Measurements from ENCODE around the gene ANGEL1. TPM values are rescaled to one million over a fixed set of nuclear protein-coding genes. Genes with fewer than 3 reads are reported as not detected.

Gene ANGEL1
- total and polyA plus RNA-seq, 2 experiments from 2014 or later = 29.4 to 39.4 TPM

DNA sequence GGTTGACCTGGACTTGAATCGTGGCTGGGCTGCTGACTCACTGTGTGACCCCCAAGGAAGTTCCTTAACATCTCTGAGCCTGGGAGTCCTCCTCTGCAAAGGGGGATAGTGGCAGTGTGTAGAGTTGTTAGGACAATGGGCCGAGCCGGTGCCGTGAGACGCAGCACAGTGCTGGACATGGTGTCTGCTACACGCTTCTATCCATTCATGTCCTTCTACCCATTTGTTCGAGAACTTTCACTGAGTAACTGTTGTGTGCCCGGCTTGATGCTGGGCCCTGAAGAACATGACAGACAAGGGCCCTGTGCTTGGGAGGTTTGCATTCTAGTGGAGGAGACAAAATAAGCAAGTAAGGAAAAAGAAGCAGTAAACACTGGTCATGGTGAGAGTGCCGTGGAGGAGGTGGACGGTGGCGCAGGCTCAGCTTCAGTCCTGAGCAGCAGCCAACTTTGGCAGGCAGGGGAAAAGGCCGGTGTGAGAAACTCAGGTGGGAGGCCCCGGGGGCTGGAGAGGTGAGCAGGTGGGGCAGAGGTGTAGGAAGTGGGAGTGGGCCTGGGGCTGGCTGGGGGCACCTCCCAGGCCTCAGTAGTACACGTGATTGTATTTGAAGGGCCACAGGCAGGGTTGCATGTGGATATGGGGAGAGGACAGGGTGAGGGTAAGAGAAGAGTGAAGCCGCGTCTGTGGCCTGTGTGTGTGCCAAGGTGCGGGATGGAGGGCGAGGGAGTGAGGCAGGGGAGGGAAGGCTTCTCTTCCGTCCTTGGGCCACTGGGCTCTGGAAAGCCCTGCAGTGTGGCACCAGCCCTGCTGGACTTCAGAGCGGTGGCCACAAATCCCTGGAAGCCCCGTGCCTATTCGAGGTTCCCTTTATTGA, 37.6 kb downstream of the ANGEL1 start:
- H3K27me3 ChIP-seq = no peaks in the 10 kb centered on the region
- no peak overlapping the region for H3K4me3 ChIP-seq
- no peaks in the 10 kb centered on the region for H3K9me3 ChIP-seq (ENCODE audit: low read depth)
- H3K4me1 ChIP-seq (ENCODE audit: low read depth) = peaks cover 18% of the 10 kb centered on the region
- DNase-seq (ENCODE audit: low read depth in 1 of 2, low spot score in 1 of 2) = no peak
- no peak overlapping the region for H3K27ac ChIP-seq
- TF ChIP-seq, protein P1, sequence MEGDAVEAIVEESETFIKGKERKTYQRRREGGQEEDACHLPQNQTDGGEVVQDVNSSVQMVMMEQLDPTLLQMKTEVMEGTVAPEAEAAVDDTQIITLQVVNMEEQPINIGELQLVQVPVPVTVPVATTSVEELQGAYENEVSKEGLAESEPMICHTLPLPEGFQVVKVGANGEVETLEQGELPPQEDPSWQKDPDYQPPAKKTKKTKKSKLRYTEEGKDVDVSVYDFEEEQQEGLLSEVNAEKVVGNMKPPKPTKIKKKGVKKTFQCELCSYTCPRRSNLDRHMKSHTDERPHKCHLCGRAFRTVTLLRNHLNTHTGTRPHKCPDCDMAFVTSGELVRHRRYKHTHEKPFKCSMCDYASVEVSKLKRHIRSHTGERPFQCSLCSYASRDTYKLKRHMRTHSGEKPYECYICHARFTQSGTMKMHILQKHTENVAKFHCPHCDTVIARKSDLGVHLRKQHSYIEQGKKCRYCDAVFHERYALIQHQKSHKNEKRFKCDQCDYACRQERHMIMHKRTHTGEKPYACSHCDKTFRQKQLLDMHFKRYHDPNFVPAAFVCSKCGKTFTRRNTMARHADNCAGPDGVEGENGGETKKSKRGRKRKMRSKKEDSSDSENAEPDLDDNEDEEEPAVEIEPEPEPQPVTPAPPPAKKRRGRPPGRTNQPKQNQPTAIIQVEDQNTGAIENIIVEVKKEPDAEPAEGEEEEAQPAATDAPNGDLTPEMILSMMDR (IDR thresholded peaks at IDR 0.05; ENCODE audit: low read depth, low read length) = no peak
- H3K36me3 ChIP-seq = no peaks in the 10 kb centered on the region

DNA sequence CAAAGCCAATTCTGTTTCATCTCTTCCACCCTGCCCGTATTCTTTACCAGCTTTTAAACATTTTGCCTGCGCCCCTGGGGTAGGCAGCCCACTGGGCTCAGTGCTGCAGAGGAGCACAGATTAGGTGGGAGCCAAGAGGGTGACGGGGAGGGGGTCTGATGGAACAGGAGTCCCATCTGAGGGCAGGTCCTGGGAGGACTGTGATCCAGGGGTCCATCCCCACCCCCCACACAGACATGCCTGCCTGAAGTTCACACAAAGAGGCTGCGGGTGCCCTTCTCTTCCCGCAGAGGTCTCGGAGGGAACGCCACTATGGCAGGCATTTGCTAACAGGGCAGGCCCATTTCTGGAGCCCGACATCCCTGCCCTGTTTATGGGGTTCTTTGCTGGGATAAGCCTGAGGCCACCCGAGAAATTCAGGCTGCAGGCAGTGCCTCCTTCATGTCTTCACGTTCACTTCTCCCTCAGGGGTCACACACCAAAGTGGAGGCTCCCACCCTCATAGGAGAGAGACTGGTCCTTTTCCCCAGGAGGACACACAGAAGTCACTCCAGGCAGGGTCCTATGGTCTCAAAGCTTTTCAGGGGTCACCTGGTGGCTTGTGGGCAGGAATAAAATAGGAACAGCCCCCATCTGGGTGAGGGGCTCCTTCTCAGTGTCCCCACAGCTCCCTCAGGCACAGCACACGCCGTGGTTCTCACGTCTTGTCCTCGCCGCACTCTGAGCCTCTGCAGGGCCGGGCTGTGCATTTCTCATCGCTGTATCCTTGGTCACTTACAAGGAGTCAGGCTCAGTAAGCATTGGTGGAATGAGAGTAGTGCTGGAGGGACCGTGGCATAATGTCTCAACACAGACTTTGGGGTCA, 38.5 kb downstream of the ANGEL1 start:
- TF ChIP-seq, protein P1 (IDR thresholded peaks at IDR 0.05; ENCODE audit: low read depth, low read length) = no peak
- no peaks in the 10 kb centered on the region for H3K36me3 ChIP-seq
- H3K27ac ChIP-seq = peak overlapping the region; percentile 91
- H3K9me3 ChIP-seq (ENCODE audit: low read depth) = no peaks in the 10 kb centered on the region
- no peak for DNase-seq (ENCODE audit: low read depth in 1 of 2, low spot score in 1 of 2)
- H3K4me3 ChIP-seq = no peak overlapping the region
- peaks cover 19% of the 10 kb centered on the region for H3K4me1 ChIP-seq (ENCODE audit: low read depth)
- H3K27me3 ChIP-seq = no peaks in the 10 kb centered on the region

DNA sequence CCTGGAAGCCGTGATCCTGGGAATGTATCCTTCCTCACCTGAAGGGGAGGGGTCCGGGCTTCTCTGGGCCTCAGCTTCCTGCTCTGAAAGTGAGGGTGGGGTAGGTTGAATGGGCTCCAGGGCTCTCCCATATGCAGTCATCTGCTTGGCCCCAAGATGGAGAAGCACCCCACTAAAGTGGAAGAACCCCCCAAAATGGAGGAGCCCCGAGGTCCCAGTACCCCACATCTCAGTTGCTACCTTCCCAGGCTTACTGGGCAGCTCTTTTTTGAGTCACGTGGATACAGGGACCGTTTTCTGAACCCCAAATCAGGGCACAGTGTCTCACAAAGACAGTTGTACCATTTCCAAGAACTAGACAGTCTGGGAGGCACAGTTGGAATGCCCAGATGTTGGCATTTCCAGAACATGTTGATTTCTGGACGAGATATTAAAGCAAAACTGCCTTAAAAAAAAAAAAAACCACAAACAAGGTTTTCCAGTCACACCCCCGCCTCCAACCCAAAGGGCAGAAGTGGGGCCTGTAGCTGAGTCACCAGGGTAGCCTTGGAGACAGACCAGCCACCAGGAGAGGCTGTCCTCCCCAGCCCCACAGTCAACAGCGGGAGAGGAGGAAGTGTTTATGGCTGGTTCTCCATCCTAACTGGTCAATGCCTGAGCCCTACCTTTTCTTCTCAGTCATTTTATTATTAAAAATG, 39.3 kb downstream of the ANGEL1 start:
- Histone ChIP-seq H3K9me3 (ENCODE audit: low read depth) (no peaks in the 10 kb centered on the region), H3K4me1 (ENCODE audit: low read depth) (peaks cover 27% of the 10 kb centered on the region), H3K27me3 (no peaks in the 10 kb centered on the region), H3K27ac (peak overlapping the region; percentile 91), H3K4me3 (no peak overlapping the region), H3K36me3 (no peaks in the 10 kb centered on the region)
- DNase-seq (ENCODE audit: low read depth in 1 of 2, low spot score in 1 of 2) = peak in 1 of 2 donors; percentile 94
- TF ChIP-seq, protein P1 (IDR thresholded peaks at IDR 0.05; ENCODE audit: low read depth, low read length) = peak; percentile 27

DNA sequence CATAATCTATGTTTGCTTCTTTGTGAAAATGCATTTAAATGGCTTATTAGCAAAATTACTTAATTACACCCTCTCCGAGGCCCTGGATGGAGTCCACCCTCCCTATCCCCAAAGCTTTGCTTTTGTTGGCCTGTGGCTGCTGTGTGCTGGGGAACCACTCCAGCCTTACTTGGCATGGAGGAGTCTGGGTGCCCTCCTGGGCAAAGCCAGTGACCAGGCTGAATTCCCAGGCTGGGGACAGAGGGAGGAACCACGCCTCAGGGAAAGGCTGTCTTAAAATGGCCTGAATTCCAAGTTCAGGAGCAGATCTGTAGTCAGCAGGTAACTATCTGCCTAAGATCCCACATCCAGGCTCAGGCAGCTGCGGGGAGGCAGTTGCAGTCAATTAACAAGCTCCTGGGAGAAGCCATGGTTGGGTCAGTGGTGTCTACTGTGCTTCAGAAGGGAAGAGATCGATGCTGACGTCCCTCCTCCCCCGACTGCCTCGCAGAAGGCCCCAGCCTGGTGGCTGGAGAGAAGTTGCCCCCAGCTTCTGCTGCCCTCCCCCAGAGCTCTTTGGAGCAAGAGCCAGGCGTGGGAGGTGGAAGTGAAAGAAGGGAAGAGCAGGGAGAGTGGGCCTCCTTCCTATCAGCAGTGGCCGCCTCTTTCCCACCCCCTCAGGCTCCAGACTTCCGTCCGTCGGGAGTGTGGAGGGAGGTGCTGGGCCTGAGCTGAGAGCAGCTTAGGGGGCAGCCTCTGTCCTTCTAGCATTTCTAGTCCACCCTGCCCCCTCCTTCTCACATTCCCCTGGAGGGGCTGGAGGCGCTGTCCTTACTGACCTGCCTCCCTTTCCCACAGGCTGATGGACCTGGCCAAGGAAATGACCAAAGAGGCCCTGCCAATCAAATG, 40.1 kb downstream of the ANGEL1 start:
- Histone ChIP-seq H3K27ac (peak overlapping the region; percentile 91), H3K9me3 (ENCODE audit: low read depth) (no peaks in the 10 kb centered on the region), H3K4me1 (ENCODE audit: low read depth) (peaks cover 35% of the 10 kb centered on the region), H3K36me3 (no peaks in the 10 kb centered on the region), H3K4me3 (no peak overlapping the region), H3K27me3 (no peaks in the 10 kb centered on the region)
- TF ChIP-seq, protein P1 (IDR thresholded peaks at IDR 0.05; ENCODE audit: low read depth, low read length) = no peak
- peak; percentile 83 to 99 for DNase-seq (ENCODE audit: low read depth in 1 of 2, low spot score in 1 of 2)

Data from cardiac muscle cell (in vitro differentiated cells and primary cell).